ENCODE data around the gene STRN4. TPM values are rescaled to one million over a fixed set of nuclear protein-coding genes. Genes with fewer than 3 reads are reported as not detected.
"Not testable (repeated sequence)": the region's sequence is repeated elsewhere in the genome, so short reads cannot be mapped to it uniquely, and the experiment has no call there.

The STRN4 gene
- total RNA-seq, 1 experiment from 2014 or later: 89.5 TPM

DNA sequence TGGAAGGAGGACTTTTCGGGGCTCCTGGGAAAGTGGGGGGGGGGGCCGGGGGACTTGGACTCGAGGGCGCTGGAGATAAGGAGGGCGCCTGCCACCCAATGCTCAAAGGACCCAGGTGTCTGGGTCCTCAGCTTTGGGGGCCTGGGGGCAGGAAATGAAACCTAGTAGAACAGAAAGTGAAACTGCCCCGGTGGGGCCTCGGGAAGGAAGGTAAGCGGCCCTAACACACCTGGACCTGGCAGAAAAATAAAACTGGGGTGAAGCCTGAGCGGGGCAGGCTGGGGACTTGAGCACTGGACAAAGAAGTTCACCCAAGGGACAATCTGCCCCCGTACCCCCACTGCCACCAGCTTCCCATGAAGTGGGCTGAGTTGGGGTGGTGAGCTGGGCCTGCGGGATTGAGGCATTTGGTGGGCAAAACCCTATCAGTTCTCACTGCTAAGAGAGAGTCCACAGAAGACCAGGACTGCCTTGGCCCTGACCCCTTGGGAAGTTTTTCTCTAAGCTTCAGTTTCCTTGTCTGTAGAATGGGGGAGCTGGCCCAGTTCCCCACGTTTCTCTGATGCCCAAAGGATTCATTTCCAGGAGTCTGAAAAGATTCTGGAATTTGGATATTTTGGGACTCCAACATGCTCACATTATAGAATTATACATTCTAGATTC is 31.7 kb downstream of the STRN4 start:
- Histone ChIP-seq H3K9me3 (ENCODE audit: control insufficient read depth, insufficient read depth, low read depth, low read length) (no peaks in the 10 kb centered on the region), H3K27me3 (ENCODE audit: control insufficient read depth, insufficient read depth, low read length) (no peaks in the 10 kb centered on the region), H3K27ac (ENCODE audit: low read length) (peak overlapping the region; percentile 89), H3K36me3 (ENCODE audit: control insufficient read depth, insufficient read depth, low read length) (peaks cover 5% of the 10 kb centered on the region; the same call in 1 of the 2 replicates), H3K4me3 (ENCODE audit: low read depth in 2 of 2, low read length in 2 of 2) (peak overlapping the region; percentile 71 to 74), H3K4me1 (ENCODE audit: control insufficient read depth, insufficient read depth, low read length) (peaks cover 5% of the 10 kb centered on the region)
- ATAC-seq: peak; percentile 27; the same call in 1 of the 2 replicates
- intact Hi-C loops (cut with micrococcal nuclease; ENCODE audit: unreplicated experiment): no loop called here
- POLR2A ChIA-PET: interaction anchor here (0.6 kb wide), 1 partner anchor 406 kb away, joined by 9 read pairs; no protein-coding TSS in a partner anchor
- CTCF ChIA-PET: interaction anchor here (0.5 kb wide), 2 partner anchors 28 to 77 kb away, joined by 3 read pairs; no protein-coding TSS in a partner anchor
- in situ Hi-C loops (cut with HindIII; ENCODE audit: low pct_unique_long_range_greater_than_20kb, low sequenced_read_pairs): no loop called here
- TF ChIP-seq, protein P1, sequence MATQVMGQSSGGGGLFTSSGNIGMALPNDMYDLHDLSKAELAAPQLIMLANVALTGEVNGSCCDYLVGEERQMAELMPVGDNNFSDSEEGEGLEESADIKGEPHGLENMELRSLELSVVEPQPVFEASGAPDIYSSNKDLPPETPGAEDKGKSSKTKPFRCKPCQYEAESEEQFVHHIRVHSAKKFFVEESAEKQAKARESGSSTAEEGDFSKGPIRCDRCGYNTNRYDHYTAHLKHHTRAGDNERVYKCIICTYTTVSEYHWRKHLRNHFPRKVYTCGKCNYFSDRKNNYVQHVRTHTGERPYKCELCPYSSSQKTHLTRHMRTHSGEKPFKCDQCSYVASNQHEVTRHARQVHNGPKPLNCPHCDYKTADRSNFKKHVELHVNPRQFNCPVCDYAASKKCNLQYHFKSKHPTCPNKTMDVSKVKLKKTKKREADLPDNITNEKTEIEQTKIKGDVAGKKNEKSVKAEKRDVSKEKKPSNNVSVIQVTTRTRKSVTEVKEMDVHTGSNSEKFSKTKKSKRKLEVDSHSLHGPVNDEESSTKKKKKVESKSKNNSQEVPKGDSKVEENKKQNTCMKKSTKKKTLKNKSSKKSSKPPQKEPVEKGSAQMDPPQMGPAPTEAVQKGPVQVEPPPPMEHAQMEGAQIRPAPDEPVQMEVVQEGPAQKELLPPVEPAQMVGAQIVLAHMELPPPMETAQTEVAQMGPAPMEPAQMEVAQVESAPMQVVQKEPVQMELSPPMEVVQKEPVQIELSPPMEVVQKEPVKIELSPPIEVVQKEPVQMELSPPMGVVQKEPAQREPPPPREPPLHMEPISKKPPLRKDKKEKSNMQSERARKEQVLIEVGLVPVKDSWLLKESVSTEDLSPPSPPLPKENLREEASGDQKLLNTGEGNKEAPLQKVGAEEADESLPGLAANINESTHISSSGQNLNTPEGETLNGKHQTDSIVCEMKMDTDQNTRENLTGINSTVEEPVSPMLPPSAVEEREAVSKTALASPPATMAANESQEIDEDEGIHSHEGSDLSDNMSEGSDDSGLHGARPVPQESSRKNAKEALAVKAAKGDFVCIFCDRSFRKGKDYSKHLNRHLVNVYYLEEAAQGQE (IDR thresholded peaks at IDR 0.05; ENCODE audit: insufficient read depth in 1 of 2, low read depth in 2 of 2, low read length in 1 of 2): no peak
- TF ChIP-seq, protein P2, sequence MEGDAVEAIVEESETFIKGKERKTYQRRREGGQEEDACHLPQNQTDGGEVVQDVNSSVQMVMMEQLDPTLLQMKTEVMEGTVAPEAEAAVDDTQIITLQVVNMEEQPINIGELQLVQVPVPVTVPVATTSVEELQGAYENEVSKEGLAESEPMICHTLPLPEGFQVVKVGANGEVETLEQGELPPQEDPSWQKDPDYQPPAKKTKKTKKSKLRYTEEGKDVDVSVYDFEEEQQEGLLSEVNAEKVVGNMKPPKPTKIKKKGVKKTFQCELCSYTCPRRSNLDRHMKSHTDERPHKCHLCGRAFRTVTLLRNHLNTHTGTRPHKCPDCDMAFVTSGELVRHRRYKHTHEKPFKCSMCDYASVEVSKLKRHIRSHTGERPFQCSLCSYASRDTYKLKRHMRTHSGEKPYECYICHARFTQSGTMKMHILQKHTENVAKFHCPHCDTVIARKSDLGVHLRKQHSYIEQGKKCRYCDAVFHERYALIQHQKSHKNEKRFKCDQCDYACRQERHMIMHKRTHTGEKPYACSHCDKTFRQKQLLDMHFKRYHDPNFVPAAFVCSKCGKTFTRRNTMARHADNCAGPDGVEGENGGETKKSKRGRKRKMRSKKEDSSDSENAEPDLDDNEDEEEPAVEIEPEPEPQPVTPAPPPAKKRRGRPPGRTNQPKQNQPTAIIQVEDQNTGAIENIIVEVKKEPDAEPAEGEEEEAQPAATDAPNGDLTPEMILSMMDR (IDR thresholded peaks at IDR 0.05): no peak
- no peak for TF ChIP-seq SIN3A (IDR thresholded peaks at IDR 0.05; ENCODE audit: borderline replicate concordance, insufficient read depth, low read depth, low read length)
- no peak for TF ChIP-seq POLR2AphosphoS5 (IDR thresholded peaks at IDR 0.05; ENCODE audit: low read depth, low read length)
- TF ChIP-seq TCF7L2 (IDR thresholded peaks at IDR 0.05; ENCODE audit: low read depth, low read length): no peak
- BruUV-seq (replicated peaks): no TSS peak
- DNase-seq (ENCODE audit: low read depth, low spot score): no peak

DNA sequence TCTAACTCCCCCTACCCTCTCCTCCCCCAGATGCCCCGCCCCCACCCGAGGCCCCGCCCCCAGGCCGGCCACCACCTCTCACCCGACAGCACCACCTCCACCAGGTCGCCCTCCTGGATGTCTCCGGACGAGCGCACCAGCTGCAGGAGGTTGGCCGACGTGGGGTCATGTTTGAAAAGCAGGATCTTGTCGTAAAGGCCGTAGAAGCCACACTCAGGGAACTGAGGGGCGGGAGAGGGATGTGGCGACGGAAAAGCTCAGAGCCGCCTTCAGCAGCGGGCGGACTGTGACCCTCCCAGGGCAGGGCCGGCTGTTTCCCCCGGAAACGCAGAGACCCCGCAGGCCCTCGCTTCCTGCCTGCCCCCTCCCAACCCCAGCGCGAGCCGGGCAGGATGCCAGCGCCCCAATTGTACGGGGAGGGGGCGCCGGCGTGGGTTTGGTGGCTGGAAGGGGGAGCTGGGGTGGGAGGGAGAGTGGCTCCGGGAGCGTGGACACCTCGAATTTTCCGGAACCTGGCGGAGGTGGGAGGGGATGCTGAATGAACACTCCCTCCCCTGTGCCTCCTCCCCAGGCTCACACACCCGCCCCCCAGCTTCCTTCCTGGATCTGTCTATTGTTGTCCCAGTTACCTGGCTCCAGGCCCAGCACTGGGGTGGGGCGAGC is 32.3 kb downstream of the STRN4 start:
- Histone ChIP-seq H3K4me1 (ENCODE audit: control insufficient read depth, insufficient read depth, low read length) (peaks cover 5% of the 10 kb centered on the region), H3K4me3 (ENCODE audit: low read depth in 2 of 2, low read length in 2 of 2) (peak overlapping the region; percentile 71 to 74), H3K9me3 (ENCODE audit: control insufficient read depth, insufficient read depth, low read depth, low read length) (no peaks in the 10 kb centered on the region), H3K27me3 (ENCODE audit: control insufficient read depth, insufficient read depth, low read length) (no peaks in the 10 kb centered on the region), H3K27ac (ENCODE audit: low read length) (peak overlapping the region; percentile 51; the same call in 1 of the 2 replicates), H3K36me3 (ENCODE audit: control insufficient read depth, insufficient read depth, low read length) (peaks cover 5% of the 10 kb centered on the region; the same call in 1 of the 2 replicates)
- ATAC-seq: peak; percentile 78
- ChIA-PET POLR2A (interaction anchor here (0.6 kb wide), 1 partner anchor 407 kb away, joined by 9 read pairs; no protein-coding TSS in a partner anchor), CTCF (interaction anchor here (0.5 kb wide), 2 partner anchors 29 to 76 kb away, joined by 3 read pairs; no protein-coding TSS in a partner anchor)
- intact Hi-C loops (cut with micrococcal nuclease; ENCODE audit: unreplicated experiment): no loop called here
- no TSS peak for BruUV-seq (replicated peaks)
- no peak for DNase-seq (ENCODE audit: low read depth, low spot score)
- TF ChIP-seq POLR2AphosphoS5 (IDR thresholded peaks at IDR 0.05; ENCODE audit: low read depth, low read length): 0 out of 2 replicates have a peak, but pooled peaks have one; percentile 24
- TF ChIP-seq, protein P1 (IDR thresholded peaks at IDR 0.05; ENCODE audit: insufficient read depth in 1 of 2, low read depth in 2 of 2, low read length in 1 of 2): no peak
- in situ Hi-C loops (cut with HindIII; ENCODE audit: low pct_unique_long_range_greater_than_20kb, low sequenced_read_pairs): no loop called here

DNA sequence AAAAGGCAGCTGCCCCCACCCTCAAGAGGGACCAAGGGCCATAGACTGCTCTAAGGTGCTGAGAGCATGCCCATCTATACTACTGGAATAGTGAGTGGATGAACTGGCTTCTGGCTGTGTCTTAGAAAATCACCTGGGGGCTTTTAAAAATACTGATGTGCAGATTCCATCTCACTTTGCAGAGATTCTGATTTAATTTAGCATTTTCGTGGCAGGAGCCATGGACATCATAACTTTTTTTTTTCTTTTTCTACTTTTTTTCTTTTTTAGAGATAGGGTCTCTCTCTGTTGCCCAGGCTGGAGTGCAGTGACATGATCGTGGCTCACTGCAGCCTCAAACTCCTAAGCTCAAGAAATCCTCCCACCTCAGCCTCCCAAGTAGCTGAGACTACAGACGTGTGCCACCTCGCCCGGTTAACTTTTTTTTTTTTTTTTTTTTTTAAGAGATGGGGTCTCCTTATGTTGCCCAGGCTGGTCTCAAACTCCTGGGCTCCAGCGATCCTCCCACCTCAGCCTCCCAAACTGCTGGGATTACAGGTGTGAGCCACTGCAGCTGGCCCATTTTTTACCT is 33.4 kb downstream of the STRN4 start:
- H3K27me3 ChIP-seq (ENCODE audit: control insufficient read depth, insufficient read depth, low read length); H3K9me3 ChIP-seq (ENCODE audit: control insufficient read depth, insufficient read depth, low read depth, low read length); POLR2A ChIA-PET; H3K4me1 ChIP-seq (ENCODE audit: control insufficient read depth, insufficient read depth, low read length); DNase-seq (ENCODE audit: low read depth, low spot score); H3K36me3 ChIP-seq (ENCODE audit: control insufficient read depth, insufficient read depth, low read length); intact Hi-C loops (cut with micrococcal nuclease; ENCODE audit: unreplicated experiment); in situ Hi-C loops (cut with HindIII; ENCODE audit: low pct_unique_long_range_greater_than_20kb, low sequenced_read_pairs); BruUV-seq (replicated peaks); ATAC-seq: not testable (repeated sequence)
- Histone ChIP-seq H3K4me3 (ENCODE audit: low read depth in 2 of 2, low read length in 2 of 2) (peak overlapping the region in 1 of 2 experiments; percentile 34; a peak in 1 of 4 replicates), H3K27ac (ENCODE audit: low read length) (0 out of 2 replicates have a peak overlapping the region, but pooled peaks have one; percentile 8)
- CTCF ChIA-PET: interaction anchor here (0.7 kb wide), 1 partner anchor 535 kb away, joined by 3 read pairs; no protein-coding TSS in a partner anchor

Data from Panc1 (cell line).